H9 (cell line): Measurements from ENCODE around the gene USP4. TPM values are rescaled to one million over a fixed set of nuclear protein-coding genes. Genes with fewer than 3 reads are reported as not detected.

Experiments used
- DNase-seq: peaks from one replicate; pipeline ENCODE4 v3.0.0-alpha.2; 2017
- H2AFZ ChIP-seq: one replicate; pipeline ENCODE4 v1.6.1; 2013; ENCODE audit warnings: mild to moderate bottlenecking, low read length, control low read depth, moderate library complexity
- H2AK5ac ChIP-seq: 2 replicates; pipeline ENCODE4 v1.6.1; 2013; ENCODE audit warnings: low read length, control low read depth, mixed read lengths; ENCODE audit not compliant: insufficient read length
- H2BK120ac ChIP-seq: one replicate; pipeline ENCODE4 v1.6.1; 2013; ENCODE audit warnings: low read depth, mild to moderate bottlenecking, low read length, control low read depth, inconsistent platforms; ENCODE audit not compliant: poor library complexity, severe bottlenecking
- H2BK12ac ChIP-seq: 2 replicates; pipeline ENCODE4 v1.6.1; 2013; ENCODE audit warnings: low read length, control low read depth, mixed read lengths, low read depth; ENCODE audit not compliant: insufficient read length
- H2BK15ac ChIP-seq: 2 replicates; pipeline ENCODE4 v1.6.1; 2013; ENCODE audit warnings: low read depth, low read length, control low read depth
- H2BK20ac ChIP-seq: one replicate; pipeline ENCODE4 v1.6.1; 2013; ENCODE audit warnings: low read depth, mild to moderate bottlenecking, low read length, control low read depth, inconsistent platforms; ENCODE audit not compliant: poor library complexity, severe bottlenecking
- H2BK5ac ChIP-seq: 2 replicates; pipeline ENCODE4 v1.6.1; 2013; ENCODE audit warnings: low read length, control low read depth, mixed read lengths; ENCODE audit not compliant: insufficient read length
- H3K14ac ChIP-seq: 2 replicates; pipeline ENCODE4 v1.6.1; 2013; ENCODE audit warnings: low read length, control low read depth; ENCODE audit not compliant: insufficient read depth
- H3K18ac ChIP-seq: 2 replicates; pipeline ENCODE4 v1.6.1; 2013; ENCODE audit warnings: low read depth, mild to moderate bottlenecking, mixed read lengths, low read length, control low read depth; ENCODE audit not compliant: insufficient read length
- H3K23ac ChIP-seq: 2 replicates; pipeline ENCODE4 v1.6.1; 2013; ENCODE audit warnings: low read length, control low read depth, mixed read lengths, low read depth; ENCODE audit not compliant: insufficient read length
- H3K23me2 ChIP-seq: 2 replicates; pipeline ENCODE4 v1.6.1; 2013; ENCODE audit warnings: low read depth, mild to moderate bottlenecking, mixed read lengths, low read length, control low read depth; ENCODE audit not compliant: insufficient read length, poor library complexity, severe bottlenecking
- H3K27ac ChIP-seq: 2 replicates; pipeline ENCODE4 v1.5.1; 2013; ENCODE audit warnings: low read length, control low read depth, mixed read lengths, low read depth; ENCODE audit not compliant: insufficient read length
- H3K27me3 ChIP-seq: 2 replicates; pipeline ENCODE4 v1.6.1; 2013; ENCODE audit warnings: low read length, control low read depth, inconsistent platforms; ENCODE audit not compliant: insufficient read depth
- H3K4ac ChIP-seq: 2 replicates; pipeline ENCODE4 v1.6.1; 2013; ENCODE audit warnings: low read depth, mild to moderate bottlenecking, control low read depth, inconsistent platforms, low read length, moderate library complexity
- H3K4me1 ChIP-seq: 2 replicates; pipeline ENCODE4 v1.6.1; 2013; ENCODE audit warnings: low read length, control low read depth, inconsistent platforms; ENCODE audit not compliant: insufficient read depth
- H3K4me2 ChIP-seq: 2 replicates; pipeline ENCODE4 v1.6.1; 2013; ENCODE audit warnings: low read length, control low read depth, mixed read lengths; ENCODE audit not compliant: insufficient read length, insufficient read depth
- H3K56ac ChIP-seq: 2 replicates; pipeline ENCODE4 v1.6.1; 2013; ENCODE audit warnings: low read depth, mild to moderate bottlenecking, mixed read lengths, low read length, control low read depth; ENCODE audit not compliant: insufficient read length
- H3K79me1 ChIP-seq: 2 replicates; pipeline ENCODE4 v1.6.1; 2013; ENCODE audit warnings: low read depth, mild to moderate bottlenecking, moderate library complexity, low read length, control low read depth, inconsistent platforms; ENCODE audit not compliant: insufficient read depth, poor library complexity, severe bottlenecking
- H3K79me2 ChIP-seq: 2 replicates; pipeline ENCODE4 v1.6.1; 2013; ENCODE audit warnings: low read length, control low read depth, inconsistent platforms; ENCODE audit not compliant: insufficient read depth
- H3K9ac ChIP-seq: 2 replicates; pipeline ENCODE4 v1.6.1; 2013; ENCODE audit warnings: low read length, control low read depth, mixed read lengths; ENCODE audit not compliant: insufficient read length; ENCODE audit errors: extremely low read depth
- H3K9me3 ChIP-seq: one replicate; pipeline ENCODE4 v1.6.1; 2013; ENCODE audit warnings: low read depth, low read length, inconsistent platforms; ENCODE audit not compliant: control insufficient read depth
- H3T11ph ChIP-seq: one replicate; pipeline ENCODE4 v1.6.1; 2013; ENCODE audit warnings: mild to moderate bottlenecking, low read length, control low read depth, inconsistent platforms
- H4K20me1 ChIP-seq: one replicate; pipeline ENCODE4 v1.6.1; 2013; ENCODE audit not compliant: control insufficient read depth, insufficient read length, insufficient read depth
- H4K5ac ChIP-seq: 2 replicates; pipeline ENCODE4 v1.6.1; 2013; ENCODE audit warnings: low read depth, mild to moderate bottlenecking, mixed read lengths, low read length, control low read depth; ENCODE audit not compliant: insufficient read length
- H4K8ac ChIP-seq: replicated peaks from 2 replicates; pipeline ENCODE4 v1.6.1; 2013; ENCODE audit warnings: low read length, control low read depth, mixed read lengths, low read depth; ENCODE audit not compliant: insufficient read length
- H4K91ac ChIP-seq: 2 replicates; pipeline ENCODE4 v1.6.1; 2013; ENCODE audit warnings: low read depth, mild to moderate bottlenecking, moderate library complexity, mixed read lengths, low read length, control low read depth; ENCODE audit not compliant: insufficient read length
- H3K27ac Mint-ChIP-seq, 3 experiments: 2 replicates in 2 of 3; 3 replicates in 1 of 3; pipeline ENCODE4 v1.8.0; 2020 to 2021; ENCODE audit warnings: mixed read lengths in 3 of 3, mild to moderate bottlenecking in 1 of 3, moderate library complexity in 1 of 3
- H3K27me3 Mint-ChIP-seq: 2 replicates; pipeline ENCODE4 v1.8.0; 2021; ENCODE audit warnings: low read depth, mild to moderate bottlenecking, moderate library complexity, mixed read lengths
- H3K36me3 Mint-ChIP-seq, 3 experiments: 2 replicates in 2 of 3; 3 replicates in 1 of 3; pipeline ENCODE4 v1.8.0; 2020 to 2021; ENCODE audit warnings: low read depth in 3 of 3, mixed read lengths in 3 of 3; ENCODE audit not compliant: insufficient read depth in 1 of 3
- H3K4me1 Mint-ChIP-seq, 2 experiments: 2 replicates each; pipeline ENCODE4 v1.8.0; 2020; ENCODE audit warnings: mixed read lengths in 2 of 2
- H3K4me3 Mint-ChIP-seq, 2 experiments: 2 replicates in 1 of 2; 3 replicates in 1 of 2; pipeline ENCODE4 v1.8.0; 2020 to 2021; ENCODE audit warnings: mild to moderate bottlenecking in 2 of 2, mixed read lengths in 2 of 2, moderate library complexity in 1 of 2
- H3K9me3 Mint-ChIP-seq, 2 experiments: 2 replicates in 1 of 2; 3 replicates in 1 of 2; pipeline ENCODE4 v1.8.0; 2020; ENCODE audit warnings: mild to moderate bottlenecking in 2 of 2, mixed read lengths in 2 of 2, moderate library complexity in 1 of 2
- CTCF ChIP-seq: fragments of 200-600 bp; sonication (generic); conservative IDR thresholded peaks from 3 replicates; pipeline ENCODE4 v1.8.0; 2021; ENCODE audit warnings: antibody characterized with exemption, mild to moderate bottlenecking
- WGBS: extraction: QIAGEN DNeasy Blood & Tissue Kit; methylation state at CpG from one replicate; pipeline ENCODE4 v1.1.7; 2013; ENCODE audit warnings: missing lambda C conversion rate, low lambda C conversion rate, mixed read lengths; ENCODE audit not compliant: insufficient read length; ENCODE audit errors: extremely low coverage; 5-methylcytosine and 5-hydroxymethylcytosine counted together
- total RNA-seq: library from RNA; stranded (reverse); gene quantifications from 2 replicates; pipeline ENCODE4 v1.2.1, GENCODE V29; 2021

The USP4 gene
- total RNA-seq, 1 experiment from 2014 or later = 36.1 TPM

- Histone ChIP-seq H3K14ac (no peak overlapping the region), H3K56ac (no peak overlapping the region), H3K23ac (no peak overlapping the region), H3K18ac (no peak overlapping the region), H2AK5ac (no peak overlapping the region), H2BK120ac (no peak overlapping the region), H4K5ac (no peak overlapping the region), H4K20me1 (no peaks in the 10 kb centered on the region), H2BK12ac (no peak overlapping the region), H3T11ph (no peak overlapping the region), H4K91ac (no peak overlapping the region), H3K23me2 (no peaks in the 10 kb centered on the region), H3K79me1 (no peaks in the 10 kb centered on the region), H3K9ac (no peak overlapping the region), H3K27me3 (no peaks in the 10 kb centered on the region), H4K8ac (no peak overlapping the region), H3K4me1 (no peaks in the 10 kb centered on the region), H2BK20ac (no peak overlapping the region), H2AFZ (no peak overlapping the region), H2BK5ac (no peak overlapping the region), H2BK15ac (no peak overlapping the region), H3K4me2 (no peak overlapping the region), H3K4ac (no peak overlapping the region), H3K9me3 (no peaks in the 10 kb centered on the region), H3K79me2 (no peaks in the 10 kb centered on the region), H3K27ac (no peak overlapping the region)
- Mint-ChIP-seq H3K27me3 (no peaks in the 10 kb centered on the region), H3K9me3 (no peaks in the 10 kb centered on the region), H3K4me1 (peaks cover 3 to 6% of the 10 kb centered on the region in 2 experiments), H3K27ac (no peak overlapping the region), H3K4me3 (no peak overlapping the region), H3K36me3 (no peaks in the 10 kb centered on the region)
- DNase-seq = no peak
- no peak for TF ChIP-seq CTCF
- no CpG with 5 or more reads among the region's 3 CpGs for WGBS
These were observed 82.7 kb downstream of the USP4 start for GRCh38 chr3:49257187-49257586.
